ENCODE data around the gene SERPINB6.
"Not testable (repeated sequence)": the region's sequence is repeated elsewhere in the genome, so short reads cannot be mapped to it uniquely, and the experiment has no call there.

SERPINB6 gene

GRCh38 chr6:2958776-2959175 is 12.6 kb downstream of the SERPINB6 start:
- DNase-seq (ENCODE audit: low read depth), result no peak

DNA sequence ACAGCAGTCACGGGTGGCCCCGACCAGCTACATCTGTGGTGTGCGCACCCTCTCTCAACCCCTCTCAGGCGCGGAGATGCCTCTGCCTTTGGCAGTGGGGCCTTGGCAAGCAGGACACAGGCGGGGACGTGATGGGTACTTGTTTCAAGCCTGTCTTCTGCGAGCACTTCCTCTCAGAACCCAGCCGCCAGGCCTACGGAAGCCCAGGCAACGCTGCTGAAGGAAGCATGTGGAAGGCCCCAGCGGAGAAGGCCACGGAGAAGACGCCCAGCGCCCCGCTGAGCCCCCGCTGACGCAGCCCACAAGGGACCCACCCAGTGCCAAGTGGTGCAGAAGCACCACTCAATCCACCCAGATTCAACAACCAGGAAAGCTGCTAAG is 13.0 kb downstream of the SERPINB6 start:
- no peak for DNase-seq (ENCODE audit: low read depth)

DNA sequence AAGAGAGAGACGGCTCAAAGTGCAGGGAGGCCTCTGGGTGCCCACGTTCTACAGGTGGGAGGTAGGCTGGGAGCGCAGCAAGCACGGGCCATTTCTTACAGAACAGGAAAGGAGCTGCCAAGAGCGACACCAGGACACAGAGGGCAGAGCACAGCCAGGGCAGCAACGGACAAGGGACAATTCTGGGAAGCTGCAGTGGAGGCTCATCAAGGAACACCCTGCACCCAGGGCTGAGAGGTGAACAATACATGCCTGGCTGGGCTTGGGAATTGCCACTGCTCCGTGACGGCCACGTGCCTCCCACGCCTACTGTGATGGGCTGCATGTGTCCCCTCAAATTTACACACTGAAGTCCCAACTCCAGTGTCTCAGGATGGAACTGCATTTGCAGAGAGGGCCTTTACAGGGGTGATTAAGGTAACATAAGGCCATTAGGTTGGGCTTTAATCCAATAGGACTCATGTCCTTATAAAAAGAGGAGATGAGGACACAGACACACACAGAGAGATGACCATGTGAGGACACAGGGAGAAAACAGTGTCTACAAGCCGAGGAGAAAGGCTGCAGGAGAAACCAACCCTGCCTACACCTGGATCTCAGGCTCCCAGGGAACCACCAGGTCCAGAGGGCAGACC is 13.6 kb downstream of the SERPINB6 start:
- no peak for DNase-seq (ENCODE audit: low read depth)

DNA sequence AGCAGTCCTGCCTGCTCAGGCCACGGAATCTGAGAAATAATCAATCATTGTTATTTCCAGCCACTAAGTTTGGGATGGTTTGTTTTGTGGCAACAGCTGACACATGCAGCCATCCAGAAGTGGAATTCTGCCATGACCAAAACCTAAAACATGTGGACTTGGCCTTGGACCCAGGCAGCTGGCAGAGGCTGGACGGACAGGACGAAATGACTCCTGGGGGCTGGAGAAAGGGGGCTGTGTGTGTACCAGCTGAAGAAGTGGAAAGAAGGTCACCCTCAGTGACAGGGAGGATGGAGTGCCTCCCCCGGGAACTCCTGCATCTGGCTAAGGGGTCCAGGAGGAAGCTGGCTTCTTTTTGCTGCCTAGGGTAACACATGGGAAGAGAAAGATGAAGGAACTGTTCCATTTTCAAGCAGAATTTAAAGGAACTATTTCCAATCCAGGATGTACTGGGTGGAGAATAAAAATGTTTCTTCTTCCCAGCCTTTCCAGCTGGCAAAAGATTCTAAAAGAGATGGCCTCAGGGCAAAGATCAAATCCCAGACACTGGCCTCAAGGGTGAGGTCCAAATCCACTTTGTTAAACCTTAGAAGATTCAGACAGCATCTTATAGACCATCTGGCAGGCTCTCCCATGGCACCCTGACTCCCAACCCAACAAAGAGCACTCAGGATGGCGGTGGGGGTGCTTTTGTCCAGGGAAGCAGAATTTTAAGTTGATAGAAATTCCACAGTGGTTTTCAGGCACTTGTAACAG is 14.3 kb downstream of the SERPINB6 start:
- DNase-seq (ENCODE audit: low read depth), result no peak

GRCh38 chr6:2953098-2953497 is 18.3 kb downstream of the SERPINB6 start:
- DNase-seq (ENCODE audit: low read depth), result no peak

DNA sequence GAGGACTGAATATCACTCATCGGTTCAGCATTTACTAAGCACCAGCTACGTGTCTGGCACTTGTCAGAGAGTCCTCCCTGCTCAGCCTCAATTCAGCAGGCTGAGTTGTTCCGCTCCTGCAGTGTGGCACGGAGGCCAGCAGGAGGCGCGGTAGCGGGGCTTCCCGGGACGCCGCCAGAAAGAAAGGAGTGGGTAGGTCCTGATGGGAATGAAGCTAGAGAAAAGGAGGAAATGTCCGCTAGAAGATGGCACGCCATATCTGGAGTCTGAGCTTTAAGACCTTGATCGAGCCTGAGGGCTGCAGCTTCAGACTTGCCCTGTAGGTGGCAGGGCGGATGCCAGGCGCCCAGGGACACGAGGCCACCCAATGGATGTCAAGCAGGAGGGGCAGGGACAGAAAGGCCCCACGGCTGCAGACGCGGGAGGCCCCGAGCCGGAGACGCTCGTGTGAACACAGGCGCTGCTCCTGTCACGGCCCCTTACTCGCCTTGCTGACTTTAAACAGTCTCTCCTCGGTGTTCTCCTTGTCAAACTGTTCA is 18.7 kb downstream of the SERPINB6 start:
- DNase-seq (ENCODE audit: low read depth), result peak; percentile 21

DNA sequence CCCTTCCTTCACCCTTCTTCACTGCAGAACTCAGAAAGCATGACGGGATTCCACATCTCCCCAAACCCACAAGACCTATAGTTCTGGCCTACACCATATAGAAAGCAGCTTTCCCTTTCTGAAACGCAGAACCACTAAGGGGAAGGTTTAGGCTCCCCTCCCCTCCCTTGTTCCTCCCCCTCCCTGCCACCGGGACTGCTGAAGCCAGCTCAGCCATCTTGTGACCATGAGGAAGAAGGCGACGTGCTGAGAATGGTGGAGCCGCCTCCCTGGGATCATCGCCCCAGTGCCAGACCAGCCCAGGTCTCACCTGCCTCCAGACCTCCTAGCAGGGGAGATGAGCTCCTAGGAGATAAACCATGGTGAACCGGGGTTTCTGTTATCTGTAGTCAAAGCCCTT is 19.6 kb downstream of the SERPINB6 start:
- no peak for DNase-seq (ENCODE audit: low read depth)

DNA sequence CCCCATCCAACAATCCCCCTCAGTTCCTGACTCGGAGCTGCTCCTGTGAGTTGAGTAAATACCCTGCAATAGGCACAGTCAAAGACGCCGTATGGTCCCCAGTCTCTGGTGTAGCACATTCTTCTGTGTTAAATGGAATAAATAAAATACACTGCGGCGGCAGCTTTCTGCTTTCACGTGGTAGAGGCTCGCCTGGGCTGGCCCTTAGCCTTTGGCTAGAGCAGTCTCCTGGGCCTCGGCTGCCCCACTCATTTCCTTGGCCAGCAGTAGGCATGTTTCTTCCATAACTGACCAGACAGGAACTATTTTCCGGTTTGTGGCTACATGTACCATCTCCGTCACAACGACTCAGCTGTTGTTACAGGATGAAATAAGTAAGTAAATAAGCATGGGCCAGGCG is 20.7 kb downstream of the SERPINB6 start:
- DNase-seq (ENCODE audit: low read depth), result no peak

GRCh38 chr6:2949536-2950083 is 21.8 kb downstream of the SERPINB6 start:
- no peak for DNase-seq (ENCODE audit: low read depth)

DNA sequence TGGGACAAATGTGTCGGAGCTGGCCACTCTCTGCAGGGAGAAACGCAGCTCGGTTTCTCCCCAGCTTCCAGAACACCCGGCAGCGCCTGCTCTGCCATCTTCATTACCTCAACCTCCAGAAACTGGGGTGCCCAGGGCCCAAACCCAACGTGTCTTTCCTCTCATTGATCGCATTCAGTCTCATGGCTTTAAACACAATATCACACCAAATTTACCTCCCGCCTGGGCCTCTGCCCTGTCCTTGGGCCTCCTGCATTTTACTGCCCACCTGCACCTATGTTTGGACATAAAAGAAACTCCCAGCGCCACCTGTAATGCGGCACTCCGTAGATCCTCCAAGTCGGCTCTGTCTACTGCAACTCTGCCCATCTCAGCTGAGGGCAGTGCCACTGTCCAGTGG is 22.2 kb downstream of the SERPINB6 start:
- DNase-seq (ENCODE audit: low read depth), result no peak

- DNase-seq (ENCODE audit: low read depth), result no peak
These were observed 22.9 kb downstream of the SERPINB6 start for GRCh38 chr6:2948228-2949025.

DNA sequence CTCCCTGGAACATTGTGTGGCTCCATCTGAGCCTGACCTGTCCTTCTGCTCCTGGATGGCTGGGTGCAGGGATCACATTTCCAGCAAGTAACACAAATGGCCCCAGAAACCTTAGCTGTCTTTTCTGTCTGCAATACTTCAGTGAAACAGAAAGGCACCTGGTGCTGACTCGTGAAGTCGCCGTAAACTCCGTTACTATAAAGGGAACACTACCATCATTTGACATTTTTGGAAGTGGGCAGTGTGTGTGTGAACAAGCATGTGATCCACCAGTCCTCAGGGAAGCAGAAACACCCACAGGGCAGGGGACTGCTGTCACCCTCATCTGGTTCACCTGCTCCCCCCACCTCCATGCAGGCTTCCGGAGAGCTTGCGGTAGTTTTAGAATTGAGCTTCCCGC is 23.9 kb downstream of the SERPINB6 start:
- DNase-seq (ENCODE audit: low read depth), result no peak

GRCh38 chr6:2945153-2945452 is 26.3 kb downstream of the SERPINB6 start:
- no peak for DNase-seq (ENCODE audit: low read depth)

DNA sequence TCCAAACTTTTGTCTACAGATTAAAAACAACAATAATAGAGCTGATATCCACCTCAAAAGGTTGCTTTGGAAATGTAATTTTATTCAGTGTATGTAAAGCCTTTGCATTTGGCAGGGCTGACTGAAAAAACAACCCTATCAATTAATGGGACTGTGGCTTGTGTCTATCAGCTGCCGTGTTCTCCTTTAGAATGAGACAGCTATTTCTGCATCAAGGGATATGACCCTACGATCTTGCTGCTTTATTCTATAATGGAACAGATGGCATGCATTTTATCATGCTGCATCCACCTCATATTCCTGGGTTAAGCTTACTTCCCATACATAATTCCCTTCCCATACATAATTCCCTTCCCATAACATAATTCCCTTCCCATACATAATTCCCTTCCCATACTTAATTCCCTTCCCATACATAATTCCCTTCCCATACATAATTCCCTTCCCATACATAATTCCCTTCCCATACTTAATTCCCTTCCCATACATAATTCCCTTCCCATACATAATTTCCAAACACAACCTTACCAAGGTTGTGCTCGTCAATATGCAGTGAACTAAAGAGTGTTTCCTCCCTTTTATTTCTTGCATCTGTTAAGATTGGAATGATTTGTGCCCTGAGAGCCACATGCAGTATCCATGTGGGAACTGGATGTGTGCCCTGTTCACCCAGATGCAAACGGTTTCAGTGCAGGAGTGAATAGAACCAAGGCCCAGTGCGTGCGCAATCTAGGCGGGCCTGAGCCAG is 26.8 kb downstream of the SERPINB6 start:
- no peak for DNase-seq (ENCODE audit: low read depth)

DNA sequence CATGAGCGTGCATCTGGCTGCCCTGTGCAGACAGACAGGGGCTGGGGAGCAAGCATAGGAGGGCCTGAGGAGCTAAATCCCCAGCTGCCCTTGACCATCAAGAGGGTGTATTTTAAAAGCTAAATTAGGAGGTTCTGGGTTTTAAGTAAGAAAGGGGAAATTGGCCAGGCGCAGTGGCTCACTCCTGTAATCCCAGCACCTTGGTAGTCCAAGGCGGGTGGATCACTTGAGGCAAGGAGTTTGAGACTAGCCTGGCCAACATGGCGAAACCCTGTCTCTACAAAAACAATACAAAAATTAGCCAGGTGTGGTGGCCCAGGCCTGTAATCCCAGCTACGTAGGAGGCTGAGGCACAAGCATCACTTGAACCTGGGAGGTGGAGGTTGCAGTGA is 27.8 kb downstream of the SERPINB6 start:
- DNase-seq (ENCODE audit: low read depth), result no peak

GRCh38 chr6:2942914-2943563 is 28.3 kb downstream of the SERPINB6 start:
- DNase-seq (ENCODE audit: low read depth), result no peak

DNA sequence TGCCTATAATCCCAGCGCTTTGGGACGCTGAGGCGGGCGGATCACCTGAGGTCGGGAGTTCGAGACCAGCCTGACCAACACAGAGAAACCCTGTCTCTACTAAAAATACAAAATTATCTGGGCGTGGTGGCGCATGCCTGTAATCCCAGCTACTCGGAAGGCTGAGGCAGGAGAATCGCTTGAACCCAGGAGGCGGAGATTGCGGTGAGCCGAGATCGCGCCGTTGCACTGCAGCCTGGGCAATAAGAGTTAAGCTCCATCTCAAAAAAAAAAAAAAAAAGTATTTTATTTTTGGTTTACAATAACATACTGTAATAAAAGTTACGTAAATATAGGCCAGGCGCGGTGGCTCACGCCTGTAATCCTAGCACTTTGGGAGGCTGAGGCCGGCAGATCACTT is 29.3 kb downstream of the SERPINB6 start:
- not testable (repeated sequence) for DNase-seq (ENCODE audit: low read depth)

DNA sequence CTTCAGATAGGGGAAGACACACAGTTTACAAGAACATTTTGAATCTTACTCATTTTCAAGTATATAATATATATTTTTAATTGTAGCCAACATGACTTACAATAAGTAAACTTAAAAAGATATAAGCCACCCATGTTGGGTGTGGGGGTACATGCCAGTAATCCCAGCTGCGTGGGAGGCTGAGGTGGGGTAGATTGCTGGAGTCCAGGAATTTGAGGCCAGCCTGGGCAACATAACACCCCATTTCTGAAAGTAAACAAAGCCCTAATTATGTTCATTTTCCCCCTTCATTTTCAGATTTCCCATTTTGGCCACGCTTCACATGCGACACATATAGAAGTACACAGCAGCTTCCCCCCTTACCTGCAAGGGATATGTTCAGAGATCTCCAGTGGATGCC is 30.5 kb downstream of the SERPINB6 start:
- DNase-seq (ENCODE audit: low read depth), result no peak

GRCh38 chr6:2940010-2940850 is 31.1 kb downstream of the SERPINB6 start:
- DNase-seq (ENCODE audit: low read depth), result peak; percentile 44

DNA sequence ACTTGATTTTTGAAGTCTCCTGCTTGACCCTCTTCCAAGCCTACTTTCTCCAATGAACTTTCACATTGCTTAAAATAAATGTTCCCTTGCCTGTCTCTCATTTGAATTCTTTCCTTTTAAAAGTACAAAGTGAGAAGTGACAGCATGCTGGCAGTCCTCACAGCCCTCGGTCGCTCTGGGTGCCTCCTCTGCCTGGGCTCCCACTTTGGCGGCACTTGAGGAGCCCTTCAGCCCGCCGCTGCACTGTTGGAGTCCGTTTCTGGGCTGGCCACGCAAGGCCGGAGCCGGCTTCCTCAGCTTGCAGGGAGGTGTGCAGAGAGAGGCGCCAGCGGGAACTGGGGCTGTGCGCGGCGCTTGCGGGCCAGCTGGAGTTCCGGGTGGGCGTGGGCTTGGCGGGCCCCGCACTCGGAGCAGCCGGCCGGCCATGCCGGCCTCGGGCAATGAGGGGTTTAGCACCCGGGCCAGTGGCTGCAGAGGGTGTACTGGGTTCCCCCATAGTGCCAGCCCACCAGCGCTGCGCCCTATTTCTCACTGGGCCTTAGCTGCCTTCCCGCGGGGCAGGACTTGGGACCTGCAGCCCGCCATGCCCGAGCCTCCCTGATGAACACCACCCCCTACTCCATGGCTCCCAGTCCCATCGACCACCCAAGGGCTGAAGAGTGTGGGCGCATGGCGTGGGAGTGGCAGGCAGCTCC is 31.9 kb downstream of the SERPINB6 start:
- DNase-seq (ENCODE audit: low read depth), result no peak

Measured in stimulated activated CD8-positive, alpha-beta memory T cell treated with anti-CD3 and anti-CD28 coated beads, Interleukin-7, amount 100 ng/mL, for 24 hours (primary cell).